ENCODE measurements around the gene TIMM17B. TPM values are rescaled to one million over a fixed set of nuclear protein-coding genes. Genes with fewer than 3 reads are reported as not detected.

The TIMM17B gene
- total RNA-seq, 4 donors from 2014 or later, result 42.0 to 66.6 (median 47.1) TPM

GRCh38 chrX:48894891-48895290, 2.7 kb downstream of the TIMM17B start:
- H3K27me3 ChIP-seq, result no peaks in the 10 kb centered on the region
- no peaks in the 10 kb centered on the region for H3K9me3 ChIP-seq
- WGBS, 2 donors, result 76 to 78% methylated on average over 6 of the region's 6 CpGs
- no peak for DNase-seq (ENCODE audit: low spot score in 2 of 2)
- H3K4me1 ChIP-seq, result peaks cover 0 to 27% (median 7%) of the 10 kb centered on the region in 4 donors
- no peak overlapping the region for H3K4me3 ChIP-seq
- peaks cover 0 to 13% (median 0%) of the 10 kb centered on the region in 3 donors for H3K36me3 ChIP-seq
- H3K27ac ChIP-seq, result no peak overlapping the region
- TF ChIP-seq EP300 (IDR thresholded peaks at IDR 0.05), result no peak
- no peak for TF ChIP-seq CTCF (IDR thresholded peaks at IDR 0.05)
- no peak for TF ChIP-seq POLR2A (IDR thresholded peaks at IDR 0.05)

DNA sequence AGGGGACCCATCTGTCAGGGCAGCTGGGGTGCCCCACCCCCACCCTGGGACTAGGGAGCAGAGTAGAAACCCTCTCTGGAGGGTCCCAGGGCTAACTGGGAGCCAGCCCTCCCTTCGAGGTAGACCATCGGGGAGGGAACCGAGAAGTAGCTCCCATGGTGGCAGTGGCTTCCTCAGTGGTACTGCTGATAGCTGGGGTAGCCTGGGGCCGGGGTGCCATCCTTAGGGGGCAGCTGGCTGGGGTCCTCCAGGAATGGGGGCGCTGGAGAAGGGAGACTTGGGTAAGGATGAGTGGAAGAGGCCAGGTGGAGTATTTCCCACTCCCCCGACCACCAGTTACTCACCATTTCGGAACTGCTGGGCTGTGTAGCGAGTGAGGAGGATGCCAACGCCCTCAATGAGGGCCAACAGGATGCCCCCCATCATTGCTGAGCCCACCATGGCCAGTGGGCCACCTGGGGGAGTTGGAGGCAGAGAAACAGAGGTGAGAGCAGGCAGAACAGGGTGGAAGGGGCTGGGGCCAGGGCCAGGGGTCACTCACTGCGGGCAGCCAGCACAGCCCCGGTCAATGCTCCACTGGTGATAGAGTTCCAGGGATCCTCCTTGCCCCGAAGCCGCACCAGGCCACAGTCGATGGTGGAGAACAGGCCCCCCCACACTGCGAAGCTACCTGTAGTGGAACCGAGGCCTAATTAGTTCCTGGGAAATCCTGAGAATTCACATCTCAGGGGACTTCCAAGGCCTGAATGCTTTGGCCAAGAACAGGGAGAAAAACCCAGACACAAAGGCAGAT, 3.8 kb downstream of the TIMM17B start:
- Histone ChIP-seq H3K27ac (no peak overlapping the region), H3K4me1 (peaks cover 0 to 15% (median 7%) of the 10 kb centered on the region in 4 donors), H3K4me3 (no peak overlapping the region), H3K27me3 (no peaks in the 10 kb centered on the region), H3K9me3 (no peaks in the 10 kb centered on the region), H3K36me3 (peaks cover 0 to 13% (median 0%) of the 10 kb centered on the region in 3 donors)
- no peak for TF ChIP-seq CTCF (IDR thresholded peaks at IDR 0.05)
- TF ChIP-seq POLR2A (IDR thresholded peaks at IDR 0.05), result no peak
- no peak for TF ChIP-seq EP300 (IDR thresholded peaks at IDR 0.05)
- 85 to 95% methylated on average over 7 to 16 of the region's 16 CpGs for whole genome bisulfite sequencing, 2 donors
- DNase-seq (ENCODE audit: low spot score in 2 of 2), result no peak

DNA sequence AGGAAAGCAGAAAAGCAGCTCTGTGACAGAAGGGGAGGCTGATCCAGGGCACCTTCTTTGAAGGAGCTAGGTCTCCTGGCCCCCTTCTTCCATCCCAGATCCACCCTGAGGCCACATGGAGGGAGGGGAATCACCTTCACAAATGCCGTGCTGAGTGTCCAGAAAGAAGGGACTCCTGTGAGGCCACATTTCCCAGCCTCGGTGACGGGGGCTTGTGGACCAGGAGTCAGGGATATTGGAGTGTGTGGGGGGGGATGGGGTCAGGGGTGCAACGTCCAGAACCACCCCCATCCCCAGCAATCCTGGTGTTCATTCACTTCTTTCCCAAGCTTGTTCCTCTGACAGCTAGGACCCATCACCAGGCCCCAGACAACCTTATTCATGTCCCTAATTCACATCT, 4.7 kb downstream of the TIMM17B start:
- TF ChIP-seq POLR2A (IDR thresholded peaks at IDR 0.05) (no peak), CTCF (IDR thresholded peaks at IDR 0.05) (no peak), EP300 (IDR thresholded peaks at IDR 0.05) (no peak)
- no peak overlapping the region for H3K4me3 ChIP-seq
- no peak overlapping the region for H3K27ac ChIP-seq
- 67 to 70% methylated on average over 1 to 4 of the region's 4 CpGs for WGBS, 2 donors
- H3K27me3 ChIP-seq, result no peaks in the 10 kb centered on the region
- no peak for DNase-seq (ENCODE audit: low spot score in 2 of 2)
- no peaks in the 10 kb centered on the region for H3K9me3 ChIP-seq
- peaks cover 0 to 13% (median 0%) of the 10 kb centered on the region in 3 donors for H3K36me3 ChIP-seq
- peaks cover 0 to 15% (median 7%) of the 10 kb centered on the region in 4 donors for H3K4me1 ChIP-seq

DNA sequence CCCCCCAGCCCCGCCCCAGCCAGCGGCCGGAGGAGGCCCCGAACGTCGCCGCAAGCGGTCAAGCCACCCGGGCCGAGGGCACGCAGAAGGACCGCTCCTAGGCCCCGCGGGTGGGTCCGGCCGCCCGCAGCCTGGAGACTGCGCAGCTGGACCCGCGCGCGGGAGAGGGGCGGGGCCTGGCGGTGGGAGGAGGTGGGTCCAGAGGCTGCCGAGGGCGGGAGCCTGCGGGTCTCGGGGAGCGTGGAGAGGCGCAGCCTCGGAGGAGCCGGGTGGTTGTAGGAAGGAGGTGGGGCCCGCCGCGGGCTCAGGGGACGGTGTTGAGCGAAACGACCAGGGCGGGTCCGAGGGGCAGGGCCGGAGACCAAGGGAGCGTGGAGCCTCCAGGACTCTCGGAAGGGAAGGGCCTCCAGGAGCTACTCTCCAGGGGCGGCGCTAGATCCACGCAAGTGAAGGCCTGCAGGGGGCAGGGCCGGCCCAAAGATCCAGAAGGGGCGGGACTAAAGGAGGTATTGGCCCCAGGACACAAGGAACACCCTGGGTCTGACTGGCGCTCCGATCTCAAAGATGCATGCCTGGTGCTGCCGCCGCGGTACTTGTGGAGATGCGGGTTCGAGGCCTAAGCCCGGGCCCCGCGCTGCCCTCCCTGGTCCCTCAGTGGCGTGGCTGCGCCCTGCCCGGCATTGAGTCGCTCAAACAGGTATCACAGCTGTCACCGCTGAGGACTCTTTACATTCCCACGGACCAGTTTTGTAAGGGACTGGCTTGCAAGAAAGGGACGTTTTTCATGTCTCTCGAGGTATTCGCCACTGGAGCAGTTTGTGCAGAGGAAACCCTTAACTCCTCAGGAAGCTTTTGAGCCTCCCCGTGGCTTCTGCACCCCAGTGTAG, 5.9 kb downstream of the TIMM17B start:
- Histone ChIP-seq H3K27me3 (no peaks in the 10 kb centered on the region), H3K36me3 (peaks cover 0 to 13% (median 0%) of the 10 kb centered on the region in 3 donors), H3K4me3 (peak overlapping the region; percentile 49 to 71 (median 57)), H3K9me3 (no peaks in the 10 kb centered on the region), H3K4me1 (peaks cover 0 to 13% (median 6%) of the 10 kb centered on the region in 4 donors), H3K27ac (peak overlapping the region; percentile 72 to 89 (median 82))
- DNase-seq (ENCODE audit: low spot score in 2 of 2), result peak; percentile 69 to 76
- TF ChIP-seq EP300 (IDR thresholded peaks at IDR 0.05) (no peak), POLR2A (IDR thresholded peaks at IDR 0.05) (peak in 1 of 2 donors; percentile 54), CTCF (IDR thresholded peaks at IDR 0.05) (peak; percentile 36 to 72 (median 49))
- WGBS, 2 donors, result 5 to 45% methylated on average over 12 to 59 of the region's 68 CpGs

Measured in tibial nerve (tissue), 4 donors.